GM12873 (cell line): ENCODE results near the gene NKX2-8.

ENCODE experiments used
- CTCF ChIP-seq: IDR thresholded peaks from 2 replicates; pipeline ENCODE4 v1.5.1; 2012; ENCODE audit warnings: low read depth, mild to moderate bottlenecking, moderate library complexity, low read length, control low read depth; ENCODE audit not compliant: insufficient read depth; ENCODE audit errors: missing control alignments

Gene NKX2-8

GRCh38 chr14:36538051-36538450 lies 44.4 kb downstream of the NKX2-8 start:
- TF ChIP-seq CTCF, result no peak
